Ishikawa (cell line): ENCODE data around the gene COPZ1.

ENCODE experiments used
- CEBPB ChIP-seq: IDR thresholded peaks from 2 replicates; pipeline ENCODE4 v1.6.1; 2012
- CREB1 ChIP-seq: IDR thresholded peaks from 2 replicates; pipeline ENCODE4 v1.6.1; 2012; ENCODE audit warnings: low read depth
- EGR1 ChIP-seq: IDR thresholded peaks from 2 replicates; pipeline ENCODE4 v1.6.1; 2012
- EP300 ChIP-seq: IDR thresholded peaks from 2 replicates; pipeline ENCODE4 v1.6.1; 2012; ENCODE audit warnings: borderline replicate concordance
- FOXM1 ChIP-seq: IDR thresholded peaks from 2 replicates; pipeline ENCODE4 v1.6.1; 2012; ENCODE audit warnings: low read depth, borderline replicate concordance
- MAX ChIP-seq: IDR thresholded peaks from 2 replicates; pipeline ENCODE4 v1.6.1; 2012
- NFIC ChIP-seq: IDR thresholded peaks from 2 replicates; pipeline ENCODE4 v1.6.1; 2012
- RAD21 ChIP-seq: IDR thresholded peaks from 2 replicates; pipeline ENCODE4 v1.6.1; 2012; ENCODE audit warnings: low read depth
- REST ChIP-seq: IDR thresholded peaks from 2 replicates; pipeline ENCODE4 v1.6.1; 2012; ENCODE audit warnings: low read depth, mild to moderate bottlenecking
- TAF1 ChIP-seq: IDR thresholded peaks from 2 replicates; pipeline ENCODE4 v1.6.1; 2012; ENCODE audit warnings: low read depth, mild to moderate bottlenecking
- TCF12 ChIP-seq: IDR thresholded peaks from 2 replicates; pipeline ENCODE4 v1.6.1; 2012; ENCODE audit warnings: low read depth
- TEAD4 ChIP-seq: IDR thresholded peaks from 2 replicates; pipeline ENCODE4 v1.6.1; 2012
- USF1 ChIP-seq: IDR thresholded peaks from 2 replicates; pipeline ENCODE4 v1.6.1; 2012
- YY1 ChIP-seq: IDR thresholded peaks from 2 replicates; pipeline ENCODE4 v1.6.1; 2012; ENCODE audit warnings: low read depth
- ZBTB7A ChIP-seq: IDR thresholded peaks from 2 replicates; pipeline ENCODE4 v1.6.1; 2012; ENCODE audit warnings: low read depth

The COPZ1 gene

GRCh38 chr12:54374562-54375258 lies 49.8 kb downstream of the COPZ1 start:
- no peak for TF ChIP-seq CREB1
- no peak for TF ChIP-seq REST

- TF ChIP-seq ZBTB7A (no peak), CEBPB (no peak), YY1 (no peak), TAF1 (no peak), EP300 (no peak), TEAD4 (no peak), MAX (no peak), RAD21 (no peak), USF1 (no peak), TCF12 (no peak), CREB1 (no peak), FOXM1 (no peak)
Observed at GRCh38 chr12:54375259-54375579, 50.3 kb downstream of the COPZ1 start.

- TF ChIP-seq EGR1 (no peak), REST (no peak), ZBTB7A (no peak), YY1 (no peak), NFIC (no peak), FOXM1 (no peak), CEBPB (no peak), TEAD4 (no peak), MAX (no peak), EP300 (no peak), CREB1 (no peak), TCF12 (no peak), TAF1 (no peak), USF1 (no peak), RAD21 (no peak)
Observed at GRCh38 chr12:54376596-54376995, 51.7 kb downstream of the COPZ1 start.

- no peak for TF ChIP-seq TCF12
- TF ChIP-seq REST: peak; percentile 39; the same call in 1 of the 2 replicates
- no peak for TF ChIP-seq TEAD4
Observed at GRCh38 chr12:54377007-54377406, 52.1 kb downstream of the COPZ1 start.

GRCh38 chr12:54377797-54378515 lies 53.0 kb downstream of the COPZ1 start:
- TF ChIP-seq TAF1 (no peak), EGR1 (no peak), ZBTB7A (no peak), MAX (no peak), RAD21 (no peak)
